ENCODE results near the gene NDC80. TPM values are rescaled to one million over a fixed set of nuclear protein-coding genes. Genes with fewer than 3 reads are reported as not detected.
"Not testable (repeated sequence)": the region's sequence is repeated elsewhere in the genome, so short reads cannot be mapped to it uniquely, and the experiment has no call there.

Gene NDC80
- under 1 TPM in 3 of 4 donors, not detected in 1; 0.31 to 0.77 (median 0.54) TPM for total RNA-seq

DNA sequence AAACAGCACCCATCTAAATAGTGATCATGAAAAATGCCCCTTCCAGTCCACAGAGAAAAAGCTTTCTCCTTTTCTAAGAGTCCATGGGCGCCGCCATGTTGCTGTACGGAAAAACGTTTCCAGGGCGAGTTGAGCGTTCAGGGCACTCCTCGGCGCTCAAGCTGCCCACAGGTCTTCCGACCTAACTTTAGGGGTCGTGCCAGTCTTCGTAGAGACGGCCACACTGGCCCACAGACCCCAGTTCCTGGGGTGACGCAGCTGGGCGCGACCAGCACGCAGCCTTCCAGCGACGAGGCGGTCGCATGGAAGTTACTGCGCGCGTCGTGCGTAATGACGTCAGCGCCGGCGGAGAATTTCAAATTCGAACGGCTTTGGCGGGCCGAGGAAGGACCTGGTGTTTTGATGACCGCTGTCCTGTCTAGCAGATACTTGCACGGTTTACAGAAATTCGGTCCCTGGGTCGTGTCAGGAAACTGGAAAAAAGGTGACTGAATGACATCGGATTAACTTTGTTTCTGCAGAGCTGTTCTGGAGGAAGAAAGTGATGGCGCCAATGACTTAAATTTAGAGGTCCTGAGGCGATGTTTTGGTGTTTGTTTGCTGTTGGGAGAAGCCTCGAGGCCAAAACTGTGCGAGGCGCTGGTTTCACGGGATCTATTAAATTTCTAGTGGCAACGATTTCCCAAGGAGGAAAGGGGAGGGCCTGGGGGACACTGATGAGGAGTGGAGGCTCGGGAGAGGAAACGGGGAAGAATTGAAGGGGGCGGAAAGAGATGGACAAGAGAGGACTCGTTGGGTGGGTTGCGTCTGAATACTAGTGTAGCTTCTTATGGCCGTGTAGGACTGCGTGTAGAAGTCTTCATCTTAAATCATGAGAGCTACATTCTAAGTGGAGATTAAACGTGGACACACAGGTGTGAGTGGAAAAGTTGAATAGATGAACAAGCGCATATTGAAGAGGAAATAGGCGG, at the start of gene NDC80, which contains the start of gene METTL4:
Gene NDC80, plus strand, starts transcription at position 358 of the 971 bp plus-strand sequence. CDS start 1,429 bp downstream, outside the sequence.
Gene METTL4, minus strand, starts transcription at position 306 of the 971 bp plus-strand sequence. CDS start 4,289 bp downstream, outside the sequence.
- Histone ChIP-seq H3K4me1 (peaks cover 0 to 26% (median 13%) of the 10 kb centered on the region in 3 donors), H3K27me3 (peaks cover 5% of the 10 kb centered on the region), H3K36me3 (no peaks in the 10 kb centered on the region), H3K9me3 (no peaks in the 10 kb centered on the region), H3K4me3 (peak within 1 kb of the TSS; percentile 67 to 94), H3K27ac (peak within 1 kb of the TSS; percentile 93 to 96 (median 96))
- peak; percentile 47 to 61 for TF ChIP-seq POLR2A (IDR thresholded peaks at IDR 0.05)
- TF ChIP-seq, protein P1, sequence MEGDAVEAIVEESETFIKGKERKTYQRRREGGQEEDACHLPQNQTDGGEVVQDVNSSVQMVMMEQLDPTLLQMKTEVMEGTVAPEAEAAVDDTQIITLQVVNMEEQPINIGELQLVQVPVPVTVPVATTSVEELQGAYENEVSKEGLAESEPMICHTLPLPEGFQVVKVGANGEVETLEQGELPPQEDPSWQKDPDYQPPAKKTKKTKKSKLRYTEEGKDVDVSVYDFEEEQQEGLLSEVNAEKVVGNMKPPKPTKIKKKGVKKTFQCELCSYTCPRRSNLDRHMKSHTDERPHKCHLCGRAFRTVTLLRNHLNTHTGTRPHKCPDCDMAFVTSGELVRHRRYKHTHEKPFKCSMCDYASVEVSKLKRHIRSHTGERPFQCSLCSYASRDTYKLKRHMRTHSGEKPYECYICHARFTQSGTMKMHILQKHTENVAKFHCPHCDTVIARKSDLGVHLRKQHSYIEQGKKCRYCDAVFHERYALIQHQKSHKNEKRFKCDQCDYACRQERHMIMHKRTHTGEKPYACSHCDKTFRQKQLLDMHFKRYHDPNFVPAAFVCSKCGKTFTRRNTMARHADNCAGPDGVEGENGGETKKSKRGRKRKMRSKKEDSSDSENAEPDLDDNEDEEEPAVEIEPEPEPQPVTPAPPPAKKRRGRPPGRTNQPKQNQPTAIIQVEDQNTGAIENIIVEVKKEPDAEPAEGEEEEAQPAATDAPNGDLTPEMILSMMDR (IDR thresholded peaks at IDR 0.05) = no peak
- TF ChIP-seq POLR2AphosphoS5 (IDR thresholded peaks at IDR 0.05) = peak; percentile 86
- WGBS, 2 donors (ENCODE audit: low coverage in 1 of 2) = 0% methylated on average over 15 to 24 of the region's 55 CpGs
- ATAC-seq = peak; percentile 90

DNA sequence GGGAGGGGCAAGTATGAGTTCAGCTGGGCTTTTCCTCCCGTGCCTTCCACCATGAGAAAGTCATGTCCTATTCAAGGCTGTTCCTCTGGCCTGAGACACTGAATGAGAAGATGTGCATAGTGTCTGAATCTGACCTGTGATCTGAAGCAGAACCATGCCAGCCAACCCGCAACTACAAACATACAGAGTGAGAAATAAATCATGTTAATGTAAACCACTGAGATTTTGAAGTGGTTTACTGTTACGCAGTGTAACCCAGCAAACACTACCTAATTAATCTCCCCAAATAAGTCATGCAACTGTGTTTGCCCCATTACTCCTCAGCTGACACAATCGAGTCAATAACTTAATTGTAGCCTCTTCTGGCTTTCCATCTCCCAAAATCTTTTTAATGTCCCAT, 49.2 kb upstream of the NDC80 start:
- H3K36me3 ChIP-seq = no peaks in the 10 kb centered on the region
- WGBS, 2 donors (ENCODE audit: low coverage in 1 of 2) = 78 to 87% methylated on average over 3 to 4 of the region's 4 CpGs
- no peak overlapping the region for H3K4me3 ChIP-seq
- no peak for TF ChIP-seq POLR2A (IDR thresholded peaks at IDR 0.05)
- no peak for TF ChIP-seq POLR2AphosphoS5 (IDR thresholded peaks at IDR 0.05)
- no peak for ATAC-seq
- H3K9me3 ChIP-seq = no peaks in the 10 kb centered on the region
- no peak overlapping the region for H3K27ac ChIP-seq
- no peaks in the 10 kb centered on the region for H3K27me3 ChIP-seq
- no peaks in the 10 kb centered on the region for H3K4me1 ChIP-seq

DNA sequence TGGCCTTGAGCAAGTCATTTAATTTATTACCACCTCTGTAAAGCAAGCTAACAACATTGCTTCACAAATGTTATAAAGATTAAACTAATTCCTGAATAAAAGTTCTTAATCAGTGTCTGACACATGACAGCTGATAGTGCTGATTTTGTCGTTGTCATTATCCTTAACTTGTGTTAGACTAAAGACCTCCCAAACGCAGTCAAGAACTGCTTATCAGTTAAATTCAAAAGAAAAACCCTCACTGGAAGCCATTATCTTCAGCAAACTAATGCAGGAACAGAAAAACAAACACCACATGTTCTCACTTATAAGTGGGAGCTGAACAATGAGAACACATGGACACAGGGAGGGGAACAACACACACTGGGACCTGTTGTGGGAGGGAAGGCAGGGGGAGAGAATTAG, 46.6 kb upstream of the NDC80 start:
- H3K4me3 ChIP-seq, H3K27me3 ChIP-seq, H3K4me1 ChIP-seq, ATAC-seq, H3K27ac ChIP-seq, H3K9me3 ChIP-seq, H3K36me3 ChIP-seq: not testable (repeated sequence)
- WGBS, 2 donors (ENCODE audit: low coverage in 1 of 2) = 23 to 30% methylated on average over 2 of the region's 2 CpGs

DNA sequence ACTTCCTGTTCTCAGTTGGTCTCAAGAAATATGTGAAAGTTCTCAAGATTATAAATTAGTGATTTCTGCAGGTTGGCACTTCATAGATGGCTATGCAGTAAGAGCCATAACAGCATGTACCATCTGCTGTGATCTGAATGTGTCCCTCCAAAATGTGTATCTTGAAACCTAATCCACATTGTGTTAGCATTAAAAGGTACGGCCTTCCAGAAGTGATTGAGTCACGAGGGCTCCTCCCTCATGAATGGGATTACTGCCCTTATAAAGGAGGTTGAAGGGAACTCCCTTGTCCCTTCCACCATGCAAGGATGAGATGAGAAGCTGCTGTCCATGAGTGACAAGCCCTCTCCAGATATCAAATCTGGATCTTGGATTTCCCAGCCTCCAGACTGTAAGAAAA, 45.0 kb upstream of the NDC80 start:
- no peak overlapping the region for H3K27ac ChIP-seq
- H3K9me3 ChIP-seq = no peaks in the 10 kb centered on the region
- TF ChIP-seq POLR2A (IDR thresholded peaks at IDR 0.05) (no peak), POLR2AphosphoS5 (IDR thresholded peaks at IDR 0.05) (no peak), EP300 (IDR thresholded peaks at IDR 0.05) (no peak)
- TF ChIP-seq, protein P1 (IDR thresholded peaks at IDR 0.05) = no peak
- no peak for ATAC-seq
- H3K36me3 ChIP-seq = no peaks in the 10 kb centered on the region
- WGBS, 2 donors (ENCODE audit: low coverage in 1 of 2) = 48 to 100% methylated on average over 1 to 2 of the region's 2 CpGs
- no peaks in the 10 kb centered on the region for H3K4me1 ChIP-seq
- H3K4me3 ChIP-seq = no peak overlapping the region
- no peaks in the 10 kb centered on the region for H3K27me3 ChIP-seq

DNA sequence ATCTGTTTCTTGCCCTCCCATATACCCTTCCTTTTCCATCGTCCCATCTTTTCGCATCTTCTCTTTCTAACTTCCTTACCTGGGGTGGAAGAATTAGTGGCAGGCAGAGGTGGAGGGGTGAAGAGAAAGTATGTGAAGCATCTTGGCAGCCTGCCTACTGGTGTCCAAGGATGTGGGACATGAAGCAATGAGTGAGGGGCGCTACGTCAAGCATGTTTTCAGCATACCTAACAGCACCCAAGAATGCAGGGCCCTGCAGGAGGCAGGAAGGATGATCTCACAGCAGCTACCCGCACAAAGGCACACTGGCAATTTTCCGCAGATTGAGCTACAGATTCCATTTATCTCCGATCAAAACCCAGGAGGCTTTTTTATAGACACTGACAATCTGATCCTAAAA, 42.2 kb upstream of the NDC80 start:
- Histone ChIP-seq H3K36me3 (peaks cover 0 to 8% of the 10 kb centered on the region in 2 donors), H3K4me1 (no peaks in the 10 kb centered on the region), H3K4me3 (no peak overlapping the region), H3K9me3 (no peaks in the 10 kb centered on the region), H3K27me3 (no peaks in the 10 kb centered on the region), H3K27ac (no peak overlapping the region)
- WGBS, 2 donors (ENCODE audit: low coverage in 1 of 2) = 100% methylated on average over 3 to 4 of the region's 7 CpGs
- ATAC-seq = no peak
- TF ChIP-seq POLR2AphosphoS5 (IDR thresholded peaks at IDR 0.05) (no peak), EP300 (IDR thresholded peaks at IDR 0.05) (no peak), POLR2A (IDR thresholded peaks at IDR 0.05) (no peak)
- TF ChIP-seq, protein P1 (IDR thresholded peaks at IDR 0.05) = no peak
